Muscle layer of duodenum (tissue), 2 donors: Measurements from ENCODE around the gene KIF5A.

ENCODE experiments used
- H3K27ac ChIP-seq: one replicate; pipeline ENCODE4 v1.7.0; 2013; ENCODE audit warnings: mild to moderate bottlenecking, low read length
- H3K27me3 ChIP-seq: one replicate; pipeline ENCODE4 v1.7.0; 2013; ENCODE audit warnings: low read depth, mild to moderate bottlenecking, control low read depth, low read length
- H3K36me3 ChIP-seq, 2 donors: one replicate each; pipeline ENCODE4 v1.7.0; 2013; ENCODE audit warnings: low read length in 2 of 2, control low read depth in 1 of 2, mild to moderate bottlenecking in 1 of 2; ENCODE audit not compliant: insufficient read depth in 2 of 2, control insufficient read depth in 1 of 2
- H3K4me1 ChIP-seq, 2 donors: one replicate each; pipeline ENCODE4 v1.7.0; 2013; ENCODE audit warnings: low read length in 2 of 2, mild to moderate bottlenecking in 2 of 2, control low read depth in 1 of 2, moderate library complexity in 1 of 2; ENCODE audit not compliant: insufficient read depth in 2 of 2, control insufficient read depth in 1 of 2
- H3K4me3 ChIP-seq, 2 donors: one replicate each; pipeline ENCODE4 v1.7.0; 2013; ENCODE audit warnings: low read length in 2 of 2, low read depth in 1 of 2, mild to moderate bottlenecking in 1 of 2
- H3K9me3 ChIP-seq, 2 donors: one replicate each; pipeline ENCODE4 v1.7.0; 2013; ENCODE audit warnings: low read length in 2 of 2, control low read depth in 1 of 2, mild to moderate bottlenecking in 1 of 2; ENCODE audit not compliant: control insufficient read depth in 1 of 2
- donor health status: healthy.

KIF5A gene

GRCh38 chr12:57528831-57529555 lies 20.9 kb upstream of the KIF5A start:
- peaks cover 2 to 22% of the 10 kb centered on the region in 2 donors for H3K4me1 ChIP-seq
- no peak overlapping the region for H3K4me3 ChIP-seq
- peaks cover 75 to 96% of the 10 kb centered on the region in 2 donors for H3K36me3 ChIP-seq
- no peaks in the 10 kb centered on the region for H3K9me3 ChIP-seq
- H3K27ac ChIP-seq, result no peak overlapping the region
- H3K27me3 ChIP-seq, result no peaks in the 10 kb centered on the region

- no peak overlapping the region for H3K4me3 ChIP-seq
- no peaks in the 10 kb centered on the region for H3K27me3 ChIP-seq
- peaks cover 73 to 96% of the 10 kb centered on the region in 2 donors for H3K36me3 ChIP-seq
- H3K9me3 ChIP-seq, result no peaks in the 10 kb centered on the region
- peaks cover 0 to 14% of the 10 kb centered on the region in 2 donors for H3K4me1 ChIP-seq
- no peak overlapping the region for H3K27ac ChIP-seq
Observed at GRCh38 chr12:57529831-57530230, 20.0 kb upstream of the KIF5A start.

- no peaks in the 10 kb centered on the region for H3K27me3 ChIP-seq
- H3K9me3 ChIP-seq, result no peaks in the 10 kb centered on the region
- no peak overlapping the region for H3K27ac ChIP-seq
- peaks cover 0 to 6% of the 10 kb centered on the region in 2 donors for H3K4me1 ChIP-seq
- peaks cover 78 to 96% of the 10 kb centered on the region in 2 donors for H3K36me3 ChIP-seq
- no peak overlapping the region for H3K4me3 ChIP-seq
Observed at GRCh38 chr12:57530396-57531142, 19.3 kb upstream of the KIF5A start.

GRCh38 chr12:57531836-57532235 lies 18.0 kb upstream of the KIF5A start:
- H3K4me1 ChIP-seq, result no peaks in the 10 kb centered on the region
- H3K27me3 ChIP-seq, result no peaks in the 10 kb centered on the region
- no peak overlapping the region for H3K27ac ChIP-seq
- peaks cover 75 to 85% of the 10 kb centered on the region in 2 donors for H3K36me3 ChIP-seq
- no peak overlapping the region for H3K4me3 ChIP-seq
- no peaks in the 10 kb centered on the region for H3K9me3 ChIP-seq

- no peak overlapping the region for H3K27ac ChIP-seq
- H3K9me3 ChIP-seq, result no peaks in the 10 kb centered on the region
- H3K4me1 ChIP-seq, result no peaks in the 10 kb centered on the region
- peaks cover 69 to 76% of the 10 kb centered on the region in 2 donors for H3K36me3 ChIP-seq
- H3K27me3 ChIP-seq, result no peaks in the 10 kb centered on the region
- H3K4me3 ChIP-seq, result no peak overlapping the region
Observed at GRCh38 chr12:57533108-57533507, 16.7 kb upstream of the KIF5A start.

GRCh38 chr12:57534250-57534649 lies 15.6 kb upstream of the KIF5A start:
- Histone ChIP-seq H3K9me3 (no peaks in the 10 kb centered on the region), H3K4me3 (no peak overlapping the region), H3K4me1 (no peaks in the 10 kb centered on the region), H3K27ac (no peak overlapping the region), H3K27me3 (no peaks in the 10 kb centered on the region), H3K36me3 (peaks cover 70 to 74% of the 10 kb centered on the region in 2 donors)

GRCh38 chr12:57534991-57535543 lies 14.8 kb upstream of the KIF5A start:
- no peak overlapping the region for H3K27ac ChIP-seq
- H3K36me3 ChIP-seq, result peaks cover 64 to 71% of the 10 kb centered on the region in 2 donors
- no peaks in the 10 kb centered on the region for H3K9me3 ChIP-seq

GRCh38 chr12:57535764-57536596 lies 13.9 kb upstream of the KIF5A start:
- no peaks in the 10 kb centered on the region for H3K4me1 ChIP-seq
- no peaks in the 10 kb centered on the region for H3K9me3 ChIP-seq
- no peaks in the 10 kb centered on the region for H3K27me3 ChIP-seq
- peaks cover 55 to 62% of the 10 kb centered on the region in 2 donors for H3K36me3 ChIP-seq
- no peak overlapping the region for H3K27ac ChIP-seq
- H3K4me3 ChIP-seq, result no peak overlapping the region

More at GRCh38 chr12:57534991-57535543, 14.8 kb upstream of the KIF5A start:
- no peaks in the 10 kb centered on the region for H3K4me1 ChIP-seq
- H3K27me3 ChIP-seq, result no peaks in the 10 kb centered on the region
- H3K4me3 ChIP-seq, result no peak overlapping the region

GRCh38 chr12:57536597-57536942 lies 13.3 kb upstream of the KIF5A start:
- no peak overlapping the region for H3K4me3 ChIP-seq
- H3K36me3 ChIP-seq, result peaks cover 53 to 59% of the 10 kb centered on the region in 2 donors
- no peaks in the 10 kb centered on the region for H3K27me3 ChIP-seq
- no peaks in the 10 kb centered on the region for H3K9me3 ChIP-seq
- peaks cover 0 to 4% of the 10 kb centered on the region in 2 donors for H3K4me1 ChIP-seq
- H3K27ac ChIP-seq, result no peak overlapping the region

GRCh38 chr12:57539134-57539768 lies 10.6 kb upstream of the KIF5A start:
- H3K9me3 ChIP-seq, result no peaks in the 10 kb centered on the region
- H3K4me1 ChIP-seq, result peaks cover 0 to 4% of the 10 kb centered on the region in 2 donors
- H3K27ac ChIP-seq, result no peak overlapping the region
- no peak overlapping the region for H3K4me3 ChIP-seq
- H3K27me3 ChIP-seq, result no peaks in the 10 kb centered on the region
- peaks cover 29 to 36% of the 10 kb centered on the region in 2 donors for H3K36me3 ChIP-seq
